ENCODE measurements around the gene ZNF211.

DNA sequence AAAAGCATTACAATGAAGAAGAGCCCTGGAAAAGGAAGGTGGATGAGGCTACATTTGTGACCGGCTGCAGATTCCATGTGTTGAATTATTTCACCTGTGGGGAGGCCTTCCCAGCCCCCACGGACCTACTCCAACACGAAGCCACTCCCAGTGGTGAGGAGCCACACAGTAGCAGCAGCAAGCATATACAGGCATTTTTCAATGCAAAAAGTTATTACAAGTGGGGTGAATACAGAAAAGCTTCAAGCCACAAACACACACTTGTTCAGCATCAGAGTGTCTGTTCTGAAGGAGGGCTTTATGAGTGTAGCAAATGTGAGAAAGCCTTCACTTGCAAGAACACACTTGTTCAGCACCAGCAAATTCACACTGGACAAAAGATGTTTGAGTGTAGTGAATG, 53.8 kb downstream of the ZNF211 start:
- TF ChIP-seq, protein P1, sequence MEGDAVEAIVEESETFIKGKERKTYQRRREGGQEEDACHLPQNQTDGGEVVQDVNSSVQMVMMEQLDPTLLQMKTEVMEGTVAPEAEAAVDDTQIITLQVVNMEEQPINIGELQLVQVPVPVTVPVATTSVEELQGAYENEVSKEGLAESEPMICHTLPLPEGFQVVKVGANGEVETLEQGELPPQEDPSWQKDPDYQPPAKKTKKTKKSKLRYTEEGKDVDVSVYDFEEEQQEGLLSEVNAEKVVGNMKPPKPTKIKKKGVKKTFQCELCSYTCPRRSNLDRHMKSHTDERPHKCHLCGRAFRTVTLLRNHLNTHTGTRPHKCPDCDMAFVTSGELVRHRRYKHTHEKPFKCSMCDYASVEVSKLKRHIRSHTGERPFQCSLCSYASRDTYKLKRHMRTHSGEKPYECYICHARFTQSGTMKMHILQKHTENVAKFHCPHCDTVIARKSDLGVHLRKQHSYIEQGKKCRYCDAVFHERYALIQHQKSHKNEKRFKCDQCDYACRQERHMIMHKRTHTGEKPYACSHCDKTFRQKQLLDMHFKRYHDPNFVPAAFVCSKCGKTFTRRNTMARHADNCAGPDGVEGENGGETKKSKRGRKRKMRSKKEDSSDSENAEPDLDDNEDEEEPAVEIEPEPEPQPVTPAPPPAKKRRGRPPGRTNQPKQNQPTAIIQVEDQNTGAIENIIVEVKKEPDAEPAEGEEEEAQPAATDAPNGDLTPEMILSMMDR (optimal IDR thresholded peaks at IDR 0.05 in 1 of 3, IDR thresholded peaks at IDR 0.05 in 1 of 3, conservative IDR thresholded peaks at IDR 0.05 in 1 of 3; ENCODE audit: extremely low read depth in 1 of 3, insufficient read depth in 2 of 3, low read length in 3 of 3) = no peak
- TF ChIP-seq EZH2 (IDR thresholded peaks at IDR 0.05; ENCODE audit: low read length) = no peak
